B cell (primary cell): ENCODE results near the gene CPED1. TPM values are rescaled to one million over a fixed set of nuclear protein-coding genes. Genes with fewer than 3 reads are reported as not detected.

ENCODE experiments used
- ATAC-seq: fragments of 200-7000 bp; cut with Tn5 transposase; one replicate; pipeline ENCODE4 v1.10.0; 2021; ENCODE audit warnings: low read depth, mild to moderate bottlenecking, moderate number of reproducible peaks, moderate library complexity
- CTCF ChIA-PET: fragments of 350-600 bp; sonication (Branson Sonifier 250); formaldehyde crosslinking; loops from one replicate; lab custom pipeline; 2021; ENCODE audit warnings: antibody characterized with exemption, inconsistent platforms; lab: Charles Lee
- POLR2A ChIA-PET: fragments of 350-600 bp; sonication (Branson Sonifier 250); formaldehyde crosslinking; loops from one replicate; lab custom pipeline; 2021; ENCODE audit warnings: antibody characterized with exemption; lab: Charles Lee
- DNase-seq: peaks from one replicate; pipeline ENCODE4 v3.0.0; 2013
- H2AFZ ChIP-seq: 2 replicates; pipeline ENCODE4 v1.6.1; 2012; ENCODE audit warnings: mild to moderate bottlenecking, low read depth, low read length; ENCODE audit not compliant: insufficient read depth, poor library complexity, severe bottlenecking
- H3K27ac ChIP-seq, 2 donors: 1 replicate in 1 of 2; 2 replicates in 1 of 2; pipeline ENCODE4 v1.5.1; 2012 to 2013; ENCODE audit warnings: low read length in 2 of 2, mild to moderate bottlenecking in 2 of 2, moderate library complexity in 1 of 2
- H3K27me3 ChIP-seq, 4 experiments: fragments of 200-600 bp in 1 of 4; sonication (generic) in 1 of 4; replicated peaks in 1 of 4; 1 replicate in 2 of 4; 2 replicates in 2 of 4; pipeline versions ENCODE4 v1.6.1 to v1.7.0; 2013 to 2016; ENCODE audit warnings: low read length in 3 of 4, mild to moderate bottlenecking in 2 of 4, mixed read lengths in 1 of 4, moderate library complexity in 1 of 4; ENCODE audit not compliant: insufficient read depth in 4 of 4, control insufficient read depth in 3 of 4; ENCODE audit errors: control extremely low read depth in 1 of 4
- H3K36me3 ChIP-seq, 2 experiments: replicated peaks in 1 of 2; 1 replicate in 1 of 2; 2 replicates in 1 of 2; pipeline versions ENCODE4 v1.6.1 to v1.7.1; 2013; ENCODE audit warnings: low read length in 1 of 2; ENCODE audit not compliant: insufficient read depth in 2 of 2, control insufficient read depth in 1 of 2; ENCODE audit errors: control extremely low read depth in 1 of 2, extremely low read depth in 1 of 2
- H3K4me1 ChIP-seq, 2 donors: fragments of 200-600 bp in 1 of 2; sonication (generic) in 1 of 2; 1 replicate in 1 of 2; 2 replicates in 1 of 2; pipeline versions ENCODE4 v1.5.1 to v1.6.1; 2013 to 2017; ENCODE audit warnings: low read length in 2 of 2; ENCODE audit not compliant: control insufficient read depth in 2 of 2, insufficient read depth in 2 of 2
- H3K4me2 ChIP-seq: replicated peaks from 2 replicates; pipeline ENCODE3; 2012; ENCODE audit warnings: mild to moderate bottlenecking, low read depth, low read length; ENCODE audit not compliant: poor library complexity, severe bottlenecking
- H3K4me3 ChIP-seq, 5 experiments: fragments of 200-600 bp in 1 of 5; sonication (generic) in 1 of 5; 1 replicate in 3 of 5; 2 replicates in 2 of 5; pipeline versions ENCODE4 v1.5.1 to v1.7.0; 2011 to 2016; ENCODE audit warnings: low read length in 4 of 5, mild to moderate bottlenecking in 4 of 5, low read depth in 2 of 5, control low read depth in 1 of 5, moderate library complexity in 1 of 5; ENCODE audit not compliant: insufficient read depth in 1 of 5; ENCODE audit errors: control extremely low read depth in 1 of 5, extremely low read depth in 1 of 5
- H3K79me2 ChIP-seq: fragments of 200-600 bp; sonication (generic); one replicate; pipeline ENCODE4 v1.6.0; 2016; ENCODE audit warnings: low read length; ENCODE audit not compliant: control insufficient read depth, insufficient read depth
- H3K9ac ChIP-seq: fragments of 200-600 bp; sonication (generic); 2 replicates; pipeline ENCODE4 v1.6.1; 2017; ENCODE audit warnings: mild to moderate bottlenecking, low read length, moderate library complexity
- H3K9me3 ChIP-seq, 3 donors: one replicate each; pipeline versions ENCODE4 v1.6.1 to v1.7.1; 2013; ENCODE audit warnings: low read length in 2 of 3; ENCODE audit not compliant: control insufficient read depth in 2 of 3, insufficient read depth in 1 of 3; ENCODE audit errors: control extremely low read depth in 1 of 3
- H4K20me1 ChIP-seq: 2 replicates; pipeline ENCODE4 v1.6.0; 2012; ENCODE audit warnings: mild to moderate bottlenecking, low read length; ENCODE audit not compliant: insufficient read depth, control insufficient read depth, poor library complexity, severe bottlenecking
- H3K27ac Mint-ChIP-seq: one replicate; pipeline ENCODE4 v1.8.0; 2021; ENCODE audit warnings: mixed read lengths
- H3K27me3 Mint-ChIP-seq: one replicate; pipeline ENCODE4 v1.8.0; 2021; ENCODE audit warnings: mixed read lengths
- H3K4me1 Mint-ChIP-seq: one replicate; pipeline ENCODE4 v1.8.0; 2021; ENCODE audit warnings: mixed read lengths
- H3K4me3 Mint-ChIP-seq: one replicate; pipeline ENCODE4 v1.8.0; 2021; ENCODE audit warnings: mixed read lengths
- H3K9me3 Mint-ChIP-seq: one replicate; pipeline ENCODE4 v1.8.0; 2022; ENCODE audit warnings: mixed read lengths; ENCODE audit not compliant: insufficient read depth
- EZH2 ChIP-seq: IDR thresholded peaks from 2 replicates; pipeline ENCODE4 v1.6.1; 2012; ENCODE audit warnings: borderline replicate concordance, low read depth, mild to moderate bottlenecking, moderate library complexity, low read length; ENCODE audit not compliant: insufficient read depth, poor library complexity, severe bottlenecking
- WGBS: methylation state at CpG from one replicate; pipeline ENCODE4 v1.1.5; 2013; ENCODE audit warnings: missing lambda C conversion rate; ENCODE audit not compliant: insufficient coverage; 5-methylcytosine and 5-hydroxymethylcytosine counted together
- intact Hi-C: fragments of 100-400 bp; cut with micrococcal nuclease; formaldehyde crosslinking; loops from one replicate; pipeline ENCODE4 v1.10.0; 2022
- polyA plus RNA-seq: library from polyadenylated mRNA; depleted of rRNA; stranded (reverse); fragments of >200 nt; gene quantifications from 2 replicates; pipeline ENCODE4 v1.2.3, GENCODE V29; 2012
- total RNA-seq, 2 donors: library from RNA; stranded (reverse); fragments of 120-200 nt in 1 of 2; gene quantifications; 1 replicate in 1 of 2; 2 replicates in 1 of 2; pipeline versions ENCODE4 v1.2.3 to v1.2.4, GENCODE V29; 2013 to 2022
- TF ChIP-seq, protein P1 (sequence below): fragments of 200-600 bp; IDR thresholded peaks from one replicate; pipeline ENCODE4 v1.8.0; 2022; ENCODE audit warnings: antibody characterized with exemption, mild to moderate bottlenecking

Gene CPED1
- total and polyA plus RNA-seq, 2 donors (not counting 1 experiment from before 2014, with no cell fraction given), result 0.44 to 3.8 TPM

DNA sequence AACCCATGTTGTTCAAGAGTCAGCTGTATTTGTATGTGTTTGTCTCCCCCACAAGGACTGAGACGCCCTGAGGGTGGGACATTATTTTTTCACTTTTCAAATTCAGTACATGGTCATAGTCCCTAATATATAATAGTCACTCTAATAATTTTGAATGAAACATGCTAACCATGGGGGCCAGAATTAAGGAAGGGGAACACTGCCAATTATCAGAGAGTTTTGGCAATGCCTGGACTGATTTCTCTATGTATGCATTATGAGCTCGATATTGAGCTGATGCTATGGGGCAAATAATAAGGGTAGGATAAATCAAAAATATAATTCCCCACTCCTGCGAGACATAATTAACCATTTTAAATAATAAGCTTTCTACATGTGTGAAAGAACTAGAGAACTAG lies 87.4 kb downstream of the CPED1 start:
- intact Hi-C loops, result no loop called here
- POLR2A ChIA-PET, result no interaction called here
- Histone ChIP-seq H3K4me1 (peaks cover 2 to 5% of the 10 kb centered on the region in 2 donors), H2AFZ (no peak overlapping the region), H3K9ac (no peak overlapping the region), H3K4me2 (no peak overlapping the region), H4K20me1 (no peaks in the 10 kb centered on the region), H3K79me2 (no peaks in the 10 kb centered on the region), H3K36me3 (no peaks in the 10 kb centered on the region), H3K27me3 (no peaks in the 10 kb centered on the region), H3K27ac (no peak overlapping the region), H3K9me3 (no peaks in the 10 kb centered on the region), H3K4me3 (no peak overlapping the region)
- TF ChIP-seq EZH2, result no peak
- no CpG with 5 or more reads among the region's 3 CpGs for WGBS
- ATAC-seq (no peak), DNase-seq (no peak)
- H3K9me3 Mint-ChIP-seq, result no peaks in the 10 kb centered on the region
- H3K4me1 Mint-ChIP-seq, result peaks cover 3% of the 10 kb centered on the region
- no peak overlapping the region for H3K4me3 Mint-ChIP-seq
- H3K27me3 Mint-ChIP-seq, result peaks cover 11% of the 10 kb centered on the region
- H3K27ac Mint-ChIP-seq, result no peak overlapping the region
- CTCF ChIA-PET, result interaction anchor here (0.8 to 1.8 kb wide), 6 partner anchors 17 to 269 kb away, joined by 3 to 5 read pairs (median 4); no protein-coding TSS in a partner anchor

DNA sequence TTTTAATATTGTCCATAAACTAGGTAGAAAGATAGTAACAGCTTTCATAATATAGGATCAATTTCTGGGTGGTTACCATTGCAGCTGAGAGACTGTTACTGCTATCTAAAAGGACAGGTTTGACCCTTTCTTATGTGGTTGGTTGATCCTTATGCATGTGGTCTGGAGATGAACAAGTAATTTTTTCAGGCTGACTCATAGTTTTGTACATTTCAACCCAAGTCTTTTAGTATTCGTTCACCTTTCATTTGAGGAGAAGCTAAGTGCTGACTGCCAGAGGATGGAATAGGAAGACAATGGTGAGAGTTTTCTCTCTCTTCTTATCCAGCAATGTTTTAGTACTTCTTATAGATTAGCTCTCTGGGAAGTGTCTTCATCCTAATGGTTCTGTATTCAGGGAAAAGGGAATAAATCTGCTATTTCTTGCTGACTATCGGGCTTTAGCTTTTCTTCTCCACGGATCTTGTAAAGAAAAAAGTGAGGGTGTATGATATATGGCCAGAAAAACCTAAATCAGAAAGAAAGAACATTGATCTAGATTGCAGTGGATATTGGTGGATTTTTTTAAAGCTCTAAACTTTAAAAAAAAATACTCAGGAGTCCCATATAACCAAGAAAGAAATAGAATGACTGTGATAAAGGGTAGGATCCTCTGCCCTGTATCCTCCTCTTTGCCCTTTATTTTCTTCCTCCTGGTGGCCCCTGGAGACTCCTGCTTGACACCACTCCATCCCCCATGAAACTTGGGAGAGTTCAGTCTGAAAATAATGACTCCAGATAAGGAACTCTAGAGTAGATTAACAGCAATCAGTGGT lies 88.0 kb downstream of the CPED1 start:
- no peak overlapping the region for H3K27ac Mint-ChIP-seq
- ATAC-seq, result no peak
- WGBS, result 80% methylated on average over 1 of the region's 3 CpGs
- TF ChIP-seq, protein P1, sequence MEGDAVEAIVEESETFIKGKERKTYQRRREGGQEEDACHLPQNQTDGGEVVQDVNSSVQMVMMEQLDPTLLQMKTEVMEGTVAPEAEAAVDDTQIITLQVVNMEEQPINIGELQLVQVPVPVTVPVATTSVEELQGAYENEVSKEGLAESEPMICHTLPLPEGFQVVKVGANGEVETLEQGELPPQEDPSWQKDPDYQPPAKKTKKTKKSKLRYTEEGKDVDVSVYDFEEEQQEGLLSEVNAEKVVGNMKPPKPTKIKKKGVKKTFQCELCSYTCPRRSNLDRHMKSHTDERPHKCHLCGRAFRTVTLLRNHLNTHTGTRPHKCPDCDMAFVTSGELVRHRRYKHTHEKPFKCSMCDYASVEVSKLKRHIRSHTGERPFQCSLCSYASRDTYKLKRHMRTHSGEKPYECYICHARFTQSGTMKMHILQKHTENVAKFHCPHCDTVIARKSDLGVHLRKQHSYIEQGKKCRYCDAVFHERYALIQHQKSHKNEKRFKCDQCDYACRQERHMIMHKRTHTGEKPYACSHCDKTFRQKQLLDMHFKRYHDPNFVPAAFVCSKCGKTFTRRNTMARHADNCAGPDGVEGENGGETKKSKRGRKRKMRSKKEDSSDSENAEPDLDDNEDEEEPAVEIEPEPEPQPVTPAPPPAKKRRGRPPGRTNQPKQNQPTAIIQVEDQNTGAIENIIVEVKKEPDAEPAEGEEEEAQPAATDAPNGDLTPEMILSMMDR, result no peak
- TF ChIP-seq EZH2, result no peak
- Histone ChIP-seq H3K9ac (no peak overlapping the region), H3K4me3 (no peak overlapping the region), H3K9me3 (no peaks in the 10 kb centered on the region), H3K36me3 (no peaks in the 10 kb centered on the region), H3K27me3 (no peaks in the 10 kb centered on the region), H3K4me1 (peaks cover 2 to 5% of the 10 kb centered on the region in 2 donors), H4K20me1 (no peaks in the 10 kb centered on the region), H3K79me2 (no peaks in the 10 kb centered on the region), H2AFZ (no peak overlapping the region), H3K4me2 (no peak overlapping the region), H3K27ac (no peak overlapping the region)
- DNase-seq, result no peak
- no peak overlapping the region for H3K4me3 Mint-ChIP-seq
- intact Hi-C loops, result no loop called here
- no peaks in the 10 kb centered on the region for H3K9me3 Mint-ChIP-seq
- CTCF ChIA-PET, result interaction anchor here (0.8 to 1.8 kb wide), 6 partner anchors 18 to 270 kb away, joined by 3 to 5 read pairs (median 4); no protein-coding TSS in a partner anchor
- H3K27me3 Mint-ChIP-seq, result peaks cover 10% of the 10 kb centered on the region
- H3K4me1 Mint-ChIP-seq, result peaks cover 3% of the 10 kb centered on the region
- POLR2A ChIA-PET, result no interaction called here
